MM.1S (cell line): Measurements from ENCODE around the gene SPINK9.

Experiments used
- DNase-seq: peaks from one replicate; pipeline ENCODE4 v3.0.0-alpha.2; 2015
- H2AFZ ChIP-seq: fragments of 300-600 bp; sonication (generic); 2 replicates; pipeline ENCODE4 v1.6.0; 2016; ENCODE audit warnings: antibody characterized with exemption, low read length
- H3F3A ChIP-seq: fragments of 300-600 bp; sonication (generic); 2 replicates; pipeline ENCODE4 v1.6.1; 2016; ENCODE audit warnings: mild to moderate bottlenecking, antibody characterized with exemption, low read length, moderate library complexity, mixed read lengths; ENCODE audit not compliant: insufficient read depth
- H3K27ac ChIP-seq: fragments of 300-600 bp; sonication (generic); 2 replicates; pipeline ENCODE4 v1.5.1; 2016; ENCODE audit warnings: mild to moderate bottlenecking, low read length
- H3K27me3 ChIP-seq: fragments of 300-600 bp; sonication (generic); replicated peaks from 2 replicates; pipeline ENCODE4 v1.6.0; 2016; ENCODE audit warnings: low read length; ENCODE audit not compliant: insufficient read depth
- H3K36me3 ChIP-seq: fragments of 300-600 bp; sonication (generic); replicated peaks from 2 replicates; pipeline ENCODE4 v1.6.1; 2016; ENCODE audit warnings: mild to moderate bottlenecking, low read length, mixed read lengths; ENCODE audit not compliant: insufficient read depth
- H3K4me1 ChIP-seq: fragments of 300-600 bp; sonication (generic); 2 replicates; pipeline ENCODE4 v1.6.1; 2016; ENCODE audit warnings: low read length, mixed read lengths
- H3K4me2 ChIP-seq: fragments of 300-600 bp; sonication (generic); 2 replicates; pipeline ENCODE4 v1.6.0; 2016; ENCODE audit warnings: low read depth, low read length
- H3K4me3 ChIP-seq: fragments of 300-600 bp; sonication (generic); 2 replicates; pipeline ENCODE4 v1.5.1; 2016; ENCODE audit warnings: low read length, mixed read lengths
- H3K79me2 ChIP-seq: fragments of 300-600 bp; sonication (generic); 2 replicates; pipeline ENCODE4 v1.6.1; 2016; ENCODE audit warnings: mixed run types, low read length, mixed read lengths
- H3K9ac ChIP-seq: fragments of 300-600 bp; sonication (generic); 2 replicates; pipeline ENCODE4 v1.6.1; 2016; ENCODE audit warnings: low read length, mixed read lengths
- H3K9me2 ChIP-seq: fragments of 300-600 bp; sonication (generic); replicated peaks from 2 replicates; pipeline ENCODE4 v1.6.1; 2016; ENCODE audit warnings: mild to moderate bottlenecking, low read length, mixed read lengths; ENCODE audit not compliant: insufficient read depth
- H3K9me3 ChIP-seq: fragments of 300-600 bp; sonication (generic); replicated peaks from 2 replicates; pipeline ENCODE4 v1.6.1; 2016; ENCODE audit warnings: mild to moderate bottlenecking, low read length, mixed read lengths; ENCODE audit not compliant: insufficient read depth
- H4K20me1 ChIP-seq: fragments of 300-600 bp; sonication (generic); 2 replicates; pipeline ENCODE4 v1.6.1; 2016; ENCODE audit warnings: mild to moderate bottlenecking, low read length, moderate library complexity, mixed read lengths; ENCODE audit not compliant: insufficient read depth
- CTCF ChIP-seq: fragments of 300-600 bp; sonication (generic); IDR thresholded peaks from 2 replicates; pipeline ENCODE4 v1.5.1; 2016; ENCODE audit warnings: antibody characterized with exemption, low read length, mixed read lengths
- EZH2 ChIP-seq: fragments of 300-600 bp; sonication (generic); optimal IDR thresholded peaks from 2 replicates; pipeline ENCODE3; 2017; ENCODE audit warnings: low read depth, mild to moderate bottlenecking, antibody characterized with exemption, low read length, mixed read lengths
- EZH2phosphoT487 ChIP-seq: fragments of 300-600 bp; sonication (generic); IDR thresholded peaks from 2 replicates; pipeline ENCODE4 v1.6.1; 2018; ENCODE audit warnings: antibody characterized with exemption, low read length

SPINK9 gene

GRCh38 chr5:148335259-148335658 lies at the start of gene SPINK9:
TSS of gene SPINK9 (plus strand) at chr5:148335559. CDS start at chr5:148335614, 55 bp downstream.
- Histone ChIP-seq H3K9ac (no peak within 1 kb of the TSS), H3K9me2 (no peaks in the 10 kb centered on the region), H2AFZ (no peak within 1 kb of the TSS), H3F3A (no peaks in the 10 kb centered on the region), H3K4me1 (peaks cover 7% of the 10 kb centered on the region; the same call in 1 of the 2 replicates), H4K20me1 (no peaks in the 10 kb centered on the region), H3K27me3 (no peaks in the 10 kb centered on the region), H3K9me3 (no peaks in the 10 kb centered on the region), H3K4me3 (no peak within 1 kb of the TSS), H3K27ac (no peak within 1 kb of the TSS), H3K79me2 (no peaks in the 10 kb centered on the region), H3K4me2 (no peak within 1 kb of the TSS), H3K36me3 (no peaks in the 10 kb centered on the region)
- DNase-seq: no peak
- TF ChIP-seq EZH2phosphoT487 (no peak), CTCF (no peak), EZH2 (no peak)

GRCh38 chr5:148290271-148291195 lies 44.8 kb upstream of the SPINK9 start:
- Histone ChIP-seq H3K9me2 (no peaks in the 10 kb centered on the region), H3K9me3 (no peaks in the 10 kb centered on the region), H3K4me1 (no peaks in the 10 kb centered on the region), H3K36me3 (no peaks in the 10 kb centered on the region), H4K20me1 (no peaks in the 10 kb centered on the region), H3F3A (no peaks in the 10 kb centered on the region), H3K27ac (no peak overlapping the region), H3K27me3 (no peaks in the 10 kb centered on the region), H3K9ac (no peak overlapping the region), H3K4me3 (no peak overlapping the region), H2AFZ (no peak overlapping the region), H3K79me2 (no peaks in the 10 kb centered on the region), H3K4me2 (no peak overlapping the region)
- TF ChIP-seq CTCF (peak; percentile 42), EZH2phosphoT487 (no peak)
- DNase-seq: peak; percentile 13

GRCh38 chr5:148297731-148298130 lies 37.6 kb upstream of the SPINK9 start:
- Histone ChIP-seq H4K20me1 (no peaks in the 10 kb centered on the region), H3K4me2 (no peak overlapping the region), H3K9me3 (no peaks in the 10 kb centered on the region), H3K27me3 (no peaks in the 10 kb centered on the region), H2AFZ (no peak overlapping the region), H3K27ac (no peak overlapping the region), H3F3A (no peaks in the 10 kb centered on the region), H3K4me1 (no peaks in the 10 kb centered on the region), H3K9ac (no peak overlapping the region), H3K36me3 (no peaks in the 10 kb centered on the region), H3K4me3 (no peak overlapping the region), H3K9me2 (no peaks in the 10 kb centered on the region), H3K79me2 (no peaks in the 10 kb centered on the region)
- DNase-seq: no peak
- TF ChIP-seq EZH2: no peak
- TF ChIP-seq CTCF: no peak
- TF ChIP-seq EZH2phosphoT487: no peak
